Measurements from ENCODE around the gene NKD2. TPM values are rescaled to one million over a fixed set of nuclear protein-coding genes. Genes with fewer than 3 reads are reported as not detected.

Gene NKD2
- total RNA-seq, 1 donor from 2014 or later: 20.6 TPM

DNA sequence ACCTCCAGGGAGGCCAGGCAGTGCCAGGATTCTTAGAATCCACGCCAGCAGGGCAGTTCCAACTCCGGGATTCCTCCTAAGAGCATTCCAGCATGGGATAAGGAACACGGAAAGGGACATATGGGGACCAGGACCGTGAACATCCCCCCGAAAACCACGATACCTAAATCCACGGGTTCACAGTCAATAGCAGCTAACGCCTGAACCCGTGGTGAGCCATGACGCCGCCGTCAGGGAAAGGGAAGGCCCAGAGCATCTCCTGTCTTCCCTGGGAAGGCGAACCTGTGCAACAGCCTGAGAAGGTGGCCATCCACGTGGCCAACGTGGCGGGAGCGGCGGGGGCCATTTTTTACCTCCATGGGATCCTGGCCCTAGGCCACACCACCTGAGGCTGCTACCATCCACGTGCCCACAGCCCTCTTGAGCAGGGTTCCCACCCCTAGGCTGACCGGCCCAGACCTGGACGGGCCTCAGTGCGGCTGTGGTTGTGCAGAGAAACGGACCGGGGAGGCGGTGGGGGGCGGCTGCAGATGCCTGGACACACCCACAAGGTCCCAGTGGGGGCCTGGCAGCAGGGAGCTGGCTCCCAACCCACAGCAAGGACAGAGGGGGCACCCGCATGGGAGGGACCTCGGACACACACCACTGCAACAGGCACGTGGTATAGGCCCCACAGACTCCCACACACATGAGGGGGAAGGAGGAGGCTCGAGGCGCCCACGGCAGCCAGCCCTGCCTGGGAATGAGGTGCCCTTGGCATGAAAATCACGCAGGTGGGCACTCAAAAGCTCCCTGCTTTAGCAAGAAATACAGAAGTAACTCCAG, 60.5 kb downstream of the NKD2 start:
- H3K9me3 Mint-ChIP-seq: no peaks in the 10 kb centered on the region
- peaks cover 10% of the 10 kb centered on the region for H3K4me1 Mint-ChIP-seq
- H3K27ac Mint-ChIP-seq (ENCODE audit: unreplicated experiment): no peak overlapping the region
- no peak overlapping the region for H3K4me3 Mint-ChIP-seq
- no peaks in the 10 kb centered on the region for H3K36me3 Mint-ChIP-seq (ENCODE audit: low read depth)
- TF ChIP-seq, protein P1, sequence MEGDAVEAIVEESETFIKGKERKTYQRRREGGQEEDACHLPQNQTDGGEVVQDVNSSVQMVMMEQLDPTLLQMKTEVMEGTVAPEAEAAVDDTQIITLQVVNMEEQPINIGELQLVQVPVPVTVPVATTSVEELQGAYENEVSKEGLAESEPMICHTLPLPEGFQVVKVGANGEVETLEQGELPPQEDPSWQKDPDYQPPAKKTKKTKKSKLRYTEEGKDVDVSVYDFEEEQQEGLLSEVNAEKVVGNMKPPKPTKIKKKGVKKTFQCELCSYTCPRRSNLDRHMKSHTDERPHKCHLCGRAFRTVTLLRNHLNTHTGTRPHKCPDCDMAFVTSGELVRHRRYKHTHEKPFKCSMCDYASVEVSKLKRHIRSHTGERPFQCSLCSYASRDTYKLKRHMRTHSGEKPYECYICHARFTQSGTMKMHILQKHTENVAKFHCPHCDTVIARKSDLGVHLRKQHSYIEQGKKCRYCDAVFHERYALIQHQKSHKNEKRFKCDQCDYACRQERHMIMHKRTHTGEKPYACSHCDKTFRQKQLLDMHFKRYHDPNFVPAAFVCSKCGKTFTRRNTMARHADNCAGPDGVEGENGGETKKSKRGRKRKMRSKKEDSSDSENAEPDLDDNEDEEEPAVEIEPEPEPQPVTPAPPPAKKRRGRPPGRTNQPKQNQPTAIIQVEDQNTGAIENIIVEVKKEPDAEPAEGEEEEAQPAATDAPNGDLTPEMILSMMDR (conservative IDR thresholded peaks at IDR 0.05): no peak
- DNase-seq (ENCODE audit: low read depth, low spot score): no peak
- no peaks in the 10 kb centered on the region for H3K27me3 Mint-ChIP-seq (ENCODE audit: low read depth)

DNA sequence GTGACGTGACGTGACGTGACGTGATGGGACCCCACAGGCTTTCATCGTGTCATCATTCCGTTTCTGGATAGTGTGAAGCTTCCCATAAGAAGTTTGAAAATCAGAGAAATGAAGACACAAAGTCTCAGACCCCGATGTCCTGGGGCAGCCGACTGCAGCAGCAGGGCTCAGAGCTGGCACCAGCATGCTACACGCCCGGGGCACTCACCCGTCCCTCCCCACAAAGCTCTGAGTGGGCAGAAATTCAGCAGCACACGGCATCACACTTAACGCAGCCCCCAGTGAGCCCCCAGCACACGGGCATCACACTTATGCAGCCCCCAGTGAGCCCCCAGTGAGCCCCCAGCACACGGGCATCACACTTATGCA, 61.1 kb downstream of the NKD2 start:
- Mint-ChIP-seq H3K4me3 (no peak overlapping the region), H3K27me3 (ENCODE audit: low read depth) (no peaks in the 10 kb centered on the region), H3K27ac (ENCODE audit: unreplicated experiment) (no peak overlapping the region), H3K9me3 (no peaks in the 10 kb centered on the region), H3K36me3 (ENCODE audit: low read depth) (no peaks in the 10 kb centered on the region), H3K4me1 (peaks cover 10% of the 10 kb centered on the region)
- TF ChIP-seq, protein P1 (conservative IDR thresholded peaks at IDR 0.05): no peak
- no peak for DNase-seq (ENCODE audit: low read depth, low spot score)

DNA sequence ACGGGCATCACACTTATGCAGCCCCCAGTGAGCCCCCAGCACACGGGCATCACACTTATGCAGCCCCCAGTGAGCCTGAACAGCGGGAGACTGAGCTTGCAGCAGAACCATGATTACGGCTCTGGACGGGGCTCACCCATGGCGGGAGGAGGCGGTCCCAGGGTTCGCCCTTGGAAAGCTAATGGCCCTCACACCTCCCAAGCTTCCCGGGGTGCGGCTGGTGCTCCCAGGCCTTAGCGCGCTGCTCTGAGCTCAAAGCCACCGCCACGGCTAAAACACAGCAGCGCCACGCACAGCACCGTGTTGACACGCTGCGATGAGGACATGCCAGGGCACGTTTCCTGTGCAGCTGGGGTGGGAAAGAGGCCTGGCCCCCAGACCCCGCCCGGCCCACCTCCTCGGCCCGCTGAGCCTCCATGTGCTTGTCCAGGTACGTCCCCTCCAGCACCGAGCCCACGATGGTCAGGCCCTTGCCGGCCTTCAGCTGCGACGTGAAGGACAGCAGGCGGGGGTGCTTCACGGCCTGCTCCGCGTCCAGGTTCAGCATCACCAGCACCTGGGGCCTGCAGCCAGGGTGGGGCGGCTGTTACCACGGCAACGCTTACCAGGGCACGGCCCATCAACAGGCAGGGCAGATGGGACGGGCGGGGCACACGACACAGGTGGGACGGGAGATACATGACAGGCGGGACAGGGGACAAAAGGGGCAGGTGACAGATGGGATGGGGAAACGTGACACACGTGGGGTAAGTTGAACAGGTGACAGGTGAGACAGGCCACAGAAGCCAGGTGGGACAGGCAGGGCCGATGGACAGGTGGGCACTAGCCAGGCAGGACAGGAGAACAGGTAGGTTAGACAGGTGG, 64.9 kb downstream of the NKD2 start:
- no peak for DNase-seq (ENCODE audit: low read depth, low spot score)
- TF ChIP-seq, protein P1 (conservative IDR thresholded peaks at IDR 0.05): no peak

DNA sequence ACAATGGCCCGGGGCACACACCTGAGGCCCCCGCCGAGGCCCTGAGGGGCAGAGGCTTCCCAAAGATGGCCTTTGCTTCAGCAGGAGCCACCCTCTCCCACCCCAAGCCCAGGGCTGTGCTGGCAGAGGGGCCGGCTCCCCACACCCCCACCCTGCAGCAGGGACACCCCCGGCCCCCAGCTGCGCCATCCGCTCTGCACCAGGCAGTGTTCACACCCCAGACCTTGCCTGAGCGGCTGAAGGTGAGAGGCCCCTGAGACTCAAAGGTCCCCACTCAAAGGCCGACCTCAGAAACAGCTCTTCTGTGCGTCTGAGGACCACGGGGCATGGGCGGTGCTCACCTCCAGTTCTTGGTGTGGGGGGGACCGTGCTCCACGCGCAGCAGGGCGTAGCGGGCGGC, 65.6 kb downstream of the NKD2 start:
- no peak for DNase-seq (ENCODE audit: low read depth, low spot score)
- Mint-ChIP-seq H3K9me3 (no peaks in the 10 kb centered on the region), H3K4me3 (no peak overlapping the region)

More for the DNA sequence above, 64.9 kb downstream of the NKD2 start:
- Mint-ChIP-seq H3K27me3 (ENCODE audit: low read depth) (no peaks in the 10 kb centered on the region), H3K27ac (ENCODE audit: unreplicated experiment) (no peak overlapping the region), H3K4me3 (no peak overlapping the region), H3K9me3 (no peaks in the 10 kb centered on the region), H3K36me3 (ENCODE audit: low read depth) (no peaks in the 10 kb centered on the region), H3K4me1 (no peaks in the 10 kb centered on the region)

DNA sequence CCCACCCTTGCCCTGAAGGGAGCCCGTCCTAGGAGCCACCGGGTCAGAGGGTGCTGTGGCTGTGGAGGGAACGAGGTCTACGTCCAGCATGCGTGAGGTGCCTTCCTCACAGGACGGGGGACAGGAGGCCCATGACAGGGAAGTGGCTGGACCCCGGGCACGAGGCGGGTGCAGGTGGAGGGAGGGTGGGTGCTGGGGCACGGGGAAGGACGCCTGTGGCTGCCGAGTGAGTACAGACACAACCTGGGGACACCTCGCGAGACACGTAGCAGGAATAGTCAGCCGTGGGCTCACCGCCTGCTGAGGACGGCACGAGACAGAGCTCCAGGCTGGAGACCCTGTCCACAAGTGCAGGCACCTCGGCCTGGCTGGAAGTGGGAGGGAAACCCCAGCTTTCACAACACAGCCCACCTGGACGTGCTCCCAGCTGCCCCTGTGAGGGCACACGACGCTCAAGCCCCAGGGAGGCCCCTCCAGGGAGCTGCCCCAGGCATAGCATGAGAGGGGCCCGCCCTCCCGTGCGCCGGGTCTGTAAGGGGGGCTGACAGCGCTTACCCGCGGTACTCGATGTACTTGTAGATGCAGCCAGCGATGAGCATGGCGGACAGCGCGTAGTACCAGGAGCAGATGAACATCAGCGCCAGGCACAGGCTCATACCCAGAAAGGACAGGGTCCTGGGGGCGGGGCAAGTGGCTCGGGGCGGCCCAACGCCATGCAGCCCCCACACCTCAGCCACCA, 66.4 kb downstream of the NKD2 start:
- no peak overlapping the region for H3K27ac Mint-ChIP-seq (ENCODE audit: unreplicated experiment)

More for the DNA sequence above, 65.6 kb downstream of the NKD2 start:
- Mint-ChIP-seq H3K4me1 (no peaks in the 10 kb centered on the region), H3K27me3 (ENCODE audit: low read depth) (no peaks in the 10 kb centered on the region), H3K27ac (ENCODE audit: unreplicated experiment) (no peak overlapping the region), H3K36me3 (ENCODE audit: low read depth) (no peaks in the 10 kb centered on the region)
- TF ChIP-seq, protein P1 (conservative IDR thresholded peaks at IDR 0.05): no peak

More for the DNA sequence above, 66.4 kb downstream of the NKD2 start:
- DNase-seq (ENCODE audit: low read depth, low spot score): no peak
- no peaks in the 10 kb centered on the region for H3K4me1 Mint-ChIP-seq
- no peaks in the 10 kb centered on the region for H3K27me3 Mint-ChIP-seq (ENCODE audit: low read depth)
- no peaks in the 10 kb centered on the region for H3K9me3 Mint-ChIP-seq
- TF ChIP-seq, protein P1 (conservative IDR thresholded peaks at IDR 0.05): no peak
- no peak overlapping the region for H3K4me3 Mint-ChIP-seq
- no peaks in the 10 kb centered on the region for H3K36me3 Mint-ChIP-seq (ENCODE audit: low read depth)
